ENCODE measurements around the gene OSBP. TPM values are rescaled to one million over a fixed set of nuclear protein-coding genes. Genes with fewer than 3 reads are reported as not detected.
A peak's percentile ranks its signal among the peaks of the same experiment; 100 is the strongest.
"Not testable (repeated sequence)": the region's sequence is repeated elsewhere in the genome, so short reads cannot be mapped to it uniquely, and the experiment has no call there.

OSBP gene
- polyA plus RNA-seq, 3 donors, result 9.8 to 15.3 (median 11.9) TPM

GRCh38 chr11:59545179-59546020, 70.2 kb downstream of the OSBP start:
- no peaks in the 10 kb centered on the region for H3K9me3 ChIP-seq (replicated peaks in 1 of 2; ENCODE audit: control insufficient read depth in 1 of 2, insufficient read depth in 1 of 2, low read length in 2 of 2)
- WGBS (ENCODE audit: insufficient coverage), result 88% methylated on average over 17 of the region's 24 CpGs
- no peak overlapping the region for H3K4me2 ChIP-seq (replicated peaks; ENCODE audit: extremely low read depth, low read length, poor library complexity, severe bottlenecking)
- H3K27ac Mint-ChIP-seq, result peak overlapping the region in 1 of 7 donors; percentile 23
- peaks cover 0 to 6% (median 0%) of the 10 kb centered on the region in 7 donors for H3K9me3 Mint-ChIP-seq
- no peaks in the 10 kb centered on the region for H3K36me3 ChIP-seq (replicated peaks in 1 of 2; ENCODE audit: control insufficient read depth in 1 of 2, insufficient read depth in 2 of 2, low read length in 2 of 2)
- H3K36me3 Mint-ChIP-seq, result no peaks in the 10 kb centered on the region
- no peak overlapping the region for H3K27ac ChIP-seq (ENCODE audit: low read depth in 1 of 2, low read length in 2 of 2)
- peaks cover 8 to 9% of the 10 kb centered on the region in 2 donors for H3K4me1 ChIP-seq (ENCODE audit: control insufficient read depth in 1 of 2, insufficient read depth in 2 of 2, low read length in 2 of 2)
- DNase-seq, result peak in 1 of 3 donors; percentile 41
- H3K27me3 ChIP-seq (ENCODE audit: control insufficient read depth in 2 of 2, insufficient read depth in 2 of 2, low read length in 2 of 2), result no peaks in the 10 kb centered on the region
- H3K27me3 Mint-ChIP-seq (ENCODE audit: low read depth in 3 of 3), result peaks cover 0 to 4% (median 2%) of the 10 kb centered on the region in 3 donors
- H3K79me2 ChIP-seq (ENCODE audit: insufficient read depth, low read length), result no peaks in the 10 kb centered on the region
- no peak overlapping the region for H3K4me3 ChIP-seq (replicated peaks in 1 of 3; ENCODE audit: low read depth in 2 of 3, low read length in 3 of 3)
- H3K4me1 Mint-ChIP-seq, result peaks cover 21% of the 10 kb centered on the region
- H3K4me3 Mint-ChIP-seq, result no peak overlapping the region
- H4K20me1 ChIP-seq (ENCODE audit: insufficient read depth, low read length), result no peaks in the 10 kb centered on the region
- no peak overlapping the region for H2AFZ ChIP-seq (ENCODE audit: insufficient read depth, low read depth, low read length, poor library complexity, severe bottlenecking)
- TF ChIP-seq, protein P1, sequence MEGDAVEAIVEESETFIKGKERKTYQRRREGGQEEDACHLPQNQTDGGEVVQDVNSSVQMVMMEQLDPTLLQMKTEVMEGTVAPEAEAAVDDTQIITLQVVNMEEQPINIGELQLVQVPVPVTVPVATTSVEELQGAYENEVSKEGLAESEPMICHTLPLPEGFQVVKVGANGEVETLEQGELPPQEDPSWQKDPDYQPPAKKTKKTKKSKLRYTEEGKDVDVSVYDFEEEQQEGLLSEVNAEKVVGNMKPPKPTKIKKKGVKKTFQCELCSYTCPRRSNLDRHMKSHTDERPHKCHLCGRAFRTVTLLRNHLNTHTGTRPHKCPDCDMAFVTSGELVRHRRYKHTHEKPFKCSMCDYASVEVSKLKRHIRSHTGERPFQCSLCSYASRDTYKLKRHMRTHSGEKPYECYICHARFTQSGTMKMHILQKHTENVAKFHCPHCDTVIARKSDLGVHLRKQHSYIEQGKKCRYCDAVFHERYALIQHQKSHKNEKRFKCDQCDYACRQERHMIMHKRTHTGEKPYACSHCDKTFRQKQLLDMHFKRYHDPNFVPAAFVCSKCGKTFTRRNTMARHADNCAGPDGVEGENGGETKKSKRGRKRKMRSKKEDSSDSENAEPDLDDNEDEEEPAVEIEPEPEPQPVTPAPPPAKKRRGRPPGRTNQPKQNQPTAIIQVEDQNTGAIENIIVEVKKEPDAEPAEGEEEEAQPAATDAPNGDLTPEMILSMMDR (IDR thresholded peaks at IDR 0.05), result no peak
- intact Hi-C loops (cut with micrococcal nuclease), result no loop called here
- no peak overlapping the region for H3K9ac ChIP-seq (ENCODE audit: insufficient read depth, low read length, poor library complexity, severe bottlenecking)

DNA sequence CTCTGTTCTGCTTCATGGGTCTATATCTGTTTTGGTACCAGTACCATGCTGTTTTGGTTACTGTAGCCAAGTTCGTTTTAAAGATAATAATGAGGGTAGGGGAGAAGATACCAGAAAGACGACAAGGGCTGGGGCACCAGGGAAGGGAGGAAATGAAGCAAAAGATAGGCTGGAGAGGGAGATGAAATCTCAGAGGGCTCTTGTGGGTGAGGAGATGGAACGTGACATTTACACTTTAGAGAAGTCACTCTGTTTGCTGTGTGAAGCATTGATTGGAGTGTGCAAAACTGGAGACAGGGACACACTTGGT, 70.8 kb downstream of the OSBP start:
- no peak overlapping the region for H3K4me3 Mint-ChIP-seq
- DNase-seq, result no peak
- 85% methylated on average over 3 of the region's 3 CpGs for WGBS (ENCODE audit: insufficient coverage)
- no peaks in the 10 kb centered on the region for H3K36me3 Mint-ChIP-seq
- no peak overlapping the region for H3K4me2 ChIP-seq (replicated peaks; ENCODE audit: extremely low read depth, low read length, poor library complexity, severe bottlenecking)
- H3K79me2 ChIP-seq (ENCODE audit: insufficient read depth, low read length), result no peaks in the 10 kb centered on the region
- peaks cover 3% of the 10 kb centered on the region in 2 donors for H3K4me1 ChIP-seq (ENCODE audit: control insufficient read depth in 1 of 2, insufficient read depth in 2 of 2, low read length in 2 of 2)
- H3K4me3 ChIP-seq (replicated peaks in 1 of 3; ENCODE audit: low read depth in 2 of 3, low read length in 3 of 3), result no peak overlapping the region
- H3K27ac Mint-ChIP-seq, result peak overlapping the region in 2 of 7 donors; percentile 23 to 35
- TF ChIP-seq, protein P1 (IDR thresholded peaks at IDR 0.05), result no peak
- H3K9me3 ChIP-seq (replicated peaks in 1 of 2; ENCODE audit: control insufficient read depth in 1 of 2, insufficient read depth in 1 of 2, low read length in 2 of 2), result no peaks in the 10 kb centered on the region
- H3K27ac ChIP-seq (ENCODE audit: low read depth in 1 of 2, low read length in 2 of 2), result no peak overlapping the region
- no peaks in the 10 kb centered on the region for H3K36me3 ChIP-seq (replicated peaks in 1 of 2; ENCODE audit: control insufficient read depth in 1 of 2, insufficient read depth in 2 of 2, low read length in 2 of 2)
- H3K27me3 ChIP-seq (ENCODE audit: control insufficient read depth in 2 of 2, insufficient read depth in 2 of 2, low read length in 2 of 2), result no peaks in the 10 kb centered on the region
- peaks cover 16% of the 10 kb centered on the region for H3K4me1 Mint-ChIP-seq
- peaks cover 0 to 2% (median under 1%) of the 10 kb centered on the region in 3 donors for H3K27me3 Mint-ChIP-seq (ENCODE audit: low read depth in 3 of 3)
- peaks cover 0 to 8% (median 0%) of the 10 kb centered on the region in 7 donors for H3K9me3 Mint-ChIP-seq
- no peak overlapping the region for H3K9ac ChIP-seq (ENCODE audit: insufficient read depth, low read length, poor library complexity, severe bottlenecking)
- no peaks in the 10 kb centered on the region for H4K20me1 ChIP-seq (ENCODE audit: insufficient read depth, low read length)
- intact Hi-C loops (cut with micrococcal nuclease), result no loop called here
- no peak overlapping the region for H2AFZ ChIP-seq (ENCODE audit: insufficient read depth, low read depth, low read length, poor library complexity, severe bottlenecking)

- H4K20me1 ChIP-seq (ENCODE audit: insufficient read depth, low read length); H3K79me2 ChIP-seq (ENCODE audit: insufficient read depth, low read length); H3K9me3 ChIP-seq (replicated peaks in 1 of 2; ENCODE audit: control insufficient read depth in 1 of 2, insufficient read depth in 1 of 2, low read length in 2 of 2); H3K36me3 ChIP-seq (replicated peaks in 1 of 2; ENCODE audit: control insufficient read depth in 1 of 2, insufficient read depth in 2 of 2, low read length in 2 of 2); H3K36me3 Mint-ChIP-seq; H3K4me1 ChIP-seq (ENCODE audit: control insufficient read depth in 1 of 2, insufficient read depth in 2 of 2, low read length in 2 of 2); intact Hi-C loops (cut with micrococcal nuclease); H3K4me2 ChIP-seq (replicated peaks; ENCODE audit: extremely low read depth, low read length, poor library complexity, severe bottlenecking); H3K27me3 Mint-ChIP-seq (ENCODE audit: low read depth in 3 of 3); H3K4me3 ChIP-seq (replicated peaks in 1 of 3; ENCODE audit: low read depth in 2 of 3, low read length in 3 of 3); H3K9ac ChIP-seq (ENCODE audit: insufficient read depth, low read length, poor library complexity, severe bottlenecking); DNase-seq; H3K9me3 Mint-ChIP-seq; H3K27ac ChIP-seq (ENCODE audit: low read depth in 1 of 2, low read length in 2 of 2); H2AFZ ChIP-seq (ENCODE audit: insufficient read depth, low read depth, low read length, poor library complexity, severe bottlenecking); H3K27me3 ChIP-seq (ENCODE audit: control insufficient read depth in 2 of 2, insufficient read depth in 2 of 2, low read length in 2 of 2); H3K4me3 Mint-ChIP-seq: not testable (repeated sequence)
- no CpG with 5 or more reads among the region's 3 CpGs for WGBS (ENCODE audit: insufficient coverage)
- H3K4me1 Mint-ChIP-seq, result peaks cover 11% of the 10 kb centered on the region
- peak overlapping the region in 1 of 7 donors; percentile 48 for H3K27ac Mint-ChIP-seq
Measured at GRCh38 chr11:59543713-59544112, 71.9 kb downstream of the OSBP start.

All from CD14-positive monocyte (primary cell).